ENCODE measurements around the gene MRTFB. TPM values are rescaled to one million over a fixed set of nuclear protein-coding genes. Genes with fewer than 3 reads are reported as not detected.

MRTFB gene
- total and polyA plus RNA-seq, 12 donors: 4.1 to 41.8 (median 32.5) TPM

- intact Hi-C loops (cut with DNase I): loop anchor here in 3 of 10 donors (5.0 to 10.0 kb wide), 2 partner anchors 75 to 77 kb away; no protein-coding TSS in a partner anchor
- TF ChIP-seq CTCF (IDR thresholded peaks at IDR 0.05): no peak
- H3K9me3 ChIP-seq: no peaks in the 10 kb centered on the region
- H3K27ac ChIP-seq: peak overlapping the region in 7 of 10 donors; percentile 9 to 67 (median 47)
- peaks cover 2 to 100% (median 87%) of the 10 kb centered on the region in 9 donors for H3K4me1 ChIP-seq
- no peak for ATAC-seq
- 87 to 92% methylated on average over 3 of the region's 3 CpGs for WGBS, 2 donors
- no peak overlapping the region for H3K4me3 ChIP-seq
- H3K27me3 ChIP-seq: no peaks in the 10 kb centered on the region
- DNase-seq: no peak
- no peaks in the 10 kb centered on the region for H3K36me3 ChIP-seq
These were observed 38.9 kb downstream of the MRTFB start for GRCh38 chr16:14109782-14110727.

GRCh38 chr16:14110728-14111251 lies 39.7 kb downstream of the MRTFB start:
- no peak for ATAC-seq
- WGBS, 2 donors: 76 to 79% methylated on average over 6 of the region's 6 CpGs
- H3K27ac ChIP-seq: peak overlapping the region in 5 of 10 donors; percentile 34 to 67 (median 56)
- no peaks in the 10 kb centered on the region for H3K9me3 ChIP-seq
- peaks cover 2 to 96% (median 90%) of the 10 kb centered on the region in 9 donors for H3K4me1 ChIP-seq
- H3K27me3 ChIP-seq: no peaks in the 10 kb centered on the region
- H3K4me3 ChIP-seq: no peak overlapping the region
- intact Hi-C loops (cut with DNase I): loop anchor here in 2 of 10 donors (5.0 to 10.0 kb wide), 2 partner anchors 74 to 77 kb away; no protein-coding TSS in a partner anchor
- TF ChIP-seq CTCF (IDR thresholded peaks at IDR 0.05): no peak
- H3K36me3 ChIP-seq: no peaks in the 10 kb centered on the region
- no peak for DNase-seq

- Histone ChIP-seq H3K4me3 (no peak overlapping the region), H3K9me3 (no peaks in the 10 kb centered on the region), H3K36me3 (no peaks in the 10 kb centered on the region), H3K4me1 (peaks cover 0 to 85% (median 81%) of the 10 kb centered on the region in 9 donors), H3K27ac (peak overlapping the region in 6 of 10 donors; percentile 4 to 63 (median 20)), H3K27me3 (no peaks in the 10 kb centered on the region)
- peak; percentile 18 to 59 (median 58) for ATAC-seq
- 78 to 80% methylated on average over 14 of the region's 14 CpGs for WGBS, 2 donors
- intact Hi-C loops (cut with DNase I): loop anchor here in 2 of 10 donors (5.0 to 10.0 kb wide), 2 partner anchors 73 to 75 kb away; no protein-coding TSS in a partner anchor
- peak; percentile 33 to 59 for DNase-seq
- TF ChIP-seq CTCF (IDR thresholded peaks at IDR 0.05): no peak
These were observed 40.8 kb downstream of the MRTFB start for GRCh38 chr16:14111713-14112538.

GRCh38 chr16:14112539-14112856 lies 41.4 kb downstream of the MRTFB start:
- intact Hi-C loops (cut with DNase I): loop anchor here in 2 of 10 donors (5.0 to 10.0 kb wide), 2 partner anchors 72 to 75 kb away; no protein-coding TSS in a partner anchor
- peak overlapping the region in 7 of 10 donors; percentile 4 to 63 (median 13) for H3K27ac ChIP-seq
- H3K4me3 ChIP-seq: no peak overlapping the region
- H3K4me1 ChIP-seq: peaks cover 0 to 81% (median 75%) of the 10 kb centered on the region in 9 donors
- ATAC-seq (peak in 6 of 8 donors; percentile 9 to 49 (median 28)), DNase-seq (no peak)
- H3K9me3 ChIP-seq: no peaks in the 10 kb centered on the region
- no peaks in the 10 kb centered on the region for H3K27me3 ChIP-seq
- H3K36me3 ChIP-seq: no peaks in the 10 kb centered on the region
- 10 to 23% methylated on average over 1 of the region's 1 CpG for WGBS, 2 donors
- no peak for TF ChIP-seq CTCF (IDR thresholded peaks at IDR 0.05)
